Activated T-cell treated with anti-CD3 and anti-CD28 coated beads, Interleukin-2, amount 50 U/mL, for 24 hours (primary cell): ENCODE data around the gene PLD4.
"Not testable (repeated sequence)": the region's sequence is repeated elsewhere in the genome, so short reads cannot be mapped to it uniquely, and the experiment has no call there.

Experiments
- DNase-seq: peaks from one replicate; pipeline ENCODE4 v3.0.0-alpha.2; 2020
- H3K27ac Mint-ChIP-seq: 2 replicates; pipeline ENCODE4 v1.8.0; 2020; ENCODE audit warnings: mild to moderate bottlenecking, mixed read lengths
- H3K27me3 Mint-ChIP-seq: 2 replicates; pipeline ENCODE4 v1.8.0; 2020; ENCODE audit warnings: mixed read lengths
- H3K36me3 Mint-ChIP-seq: 2 replicates; pipeline ENCODE4 v1.8.0; 2020; ENCODE audit warnings: low read depth, mixed read lengths
- H3K4me1 Mint-ChIP-seq: 2 replicates; pipeline ENCODE4 v1.8.0; 2020; ENCODE audit warnings: low read depth, mixed read lengths
- H3K4me3 Mint-ChIP-seq: 2 replicates; pipeline ENCODE4 v1.8.0; 2020; ENCODE audit warnings: mild to moderate bottlenecking, moderate library complexity, mixed read lengths
- H3K9me3 Mint-ChIP-seq: 2 replicates; pipeline ENCODE4 v1.8.0; 2020; ENCODE audit warnings: mixed read lengths

The PLD4 gene

DNA sequence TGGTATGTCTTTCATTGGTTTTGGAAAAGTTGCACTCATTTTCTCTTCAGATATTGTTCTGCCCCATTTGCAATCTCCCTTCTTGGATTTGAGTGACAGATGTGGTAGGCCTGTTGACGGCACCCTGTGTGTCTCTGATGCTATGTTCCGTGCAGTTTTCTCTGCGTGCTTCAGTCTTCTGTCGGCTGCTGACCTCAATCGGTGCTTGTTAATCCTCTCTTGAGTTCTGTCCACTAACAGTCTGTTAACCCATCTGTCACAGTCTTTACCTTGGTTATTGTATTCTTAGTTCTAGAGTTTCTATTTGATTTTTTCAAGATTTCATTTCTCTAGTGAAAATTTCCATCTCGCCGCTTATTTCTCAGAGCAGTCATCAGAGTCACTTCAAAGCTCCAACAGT lies 20.7 kb upstream of the PLD4 start:
- Mint-ChIP-seq H3K4me1 (no peaks in the 10 kb centered on the region), H3K27me3 (peaks cover 22% of the 10 kb centered on the region), H3K27ac (no peak overlapping the region), H3K4me3 (no peak overlapping the region), H3K36me3 (no peaks in the 10 kb centered on the region), H3K9me3 (no peaks in the 10 kb centered on the region)
- no peak for DNase-seq

DNA sequence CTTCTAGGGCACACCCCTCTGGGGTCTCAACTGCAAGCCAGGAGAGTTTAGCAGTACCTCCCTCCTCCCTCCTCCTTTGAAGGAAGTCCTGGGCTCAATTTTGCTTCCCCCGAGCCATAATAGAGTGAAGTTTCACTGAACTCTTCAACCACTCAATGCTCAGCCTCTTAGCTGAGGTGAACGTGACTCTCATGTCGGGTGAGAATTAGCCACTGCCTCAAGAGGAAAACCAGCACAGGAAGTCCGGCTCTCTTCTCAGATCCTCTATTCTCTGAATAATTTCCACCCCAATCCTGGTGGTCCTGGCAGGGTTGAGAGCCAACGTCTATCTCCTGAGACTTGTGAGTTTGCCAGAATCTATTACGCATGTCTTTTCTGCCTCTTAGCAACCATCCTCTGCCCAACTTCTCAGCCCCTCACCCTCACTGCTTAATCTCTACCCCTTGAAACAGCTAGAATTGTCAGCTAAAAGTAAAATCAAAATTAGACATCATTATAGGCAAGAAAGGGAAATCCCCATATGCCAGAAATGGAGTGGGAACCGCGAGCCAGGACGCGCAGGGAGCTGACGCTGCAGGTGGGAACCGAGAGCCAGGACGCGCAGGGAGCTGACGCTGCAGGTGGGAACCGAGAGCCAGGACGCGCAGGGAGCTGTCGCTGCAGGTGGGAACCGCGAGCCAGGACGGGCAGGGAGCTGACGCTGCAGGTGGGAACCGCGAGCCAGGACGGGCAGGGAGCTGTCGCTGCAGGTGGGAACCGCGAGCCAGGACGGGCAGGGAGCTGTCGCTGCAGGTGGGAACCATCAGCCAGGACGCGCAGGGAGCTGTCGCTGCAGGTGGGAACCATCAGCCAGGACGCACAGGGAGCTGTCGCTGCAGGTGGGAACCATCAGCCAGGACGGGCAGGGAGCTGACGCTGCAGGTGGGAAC lies 19.8 kb upstream of the PLD4 start:
- not testable (repeated sequence) for H3K4me3 Mint-ChIP-seq, H3K9me3 Mint-ChIP-seq, DNase-seq, H3K4me1 Mint-ChIP-seq, H3K27ac Mint-ChIP-seq, H3K36me3 Mint-ChIP-seq
- H3K27me3 Mint-ChIP-seq = peaks cover 24% of the 10 kb centered on the region

DNA sequence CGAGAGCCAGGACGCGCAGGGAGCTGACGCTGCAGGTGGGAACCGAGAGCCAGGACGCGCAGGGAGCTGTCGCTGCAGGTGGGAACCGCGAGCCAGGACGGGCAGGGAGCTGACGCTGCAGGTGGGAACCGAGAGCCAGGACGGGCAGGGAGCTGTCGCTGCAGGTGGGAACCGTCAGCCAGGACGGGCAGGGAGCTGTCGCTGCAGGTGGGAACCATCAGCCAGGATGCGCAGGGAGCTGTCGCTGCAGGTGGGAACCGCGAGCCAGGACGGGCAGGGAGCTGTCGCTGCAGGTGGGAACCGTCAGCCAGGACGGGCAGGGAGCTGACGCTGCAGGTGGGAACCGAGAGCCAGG lies 19.1 kb upstream of the PLD4 start:
- not testable (repeated sequence) for H3K9me3 Mint-ChIP-seq, H3K27ac Mint-ChIP-seq, H3K4me3 Mint-ChIP-seq, H3K4me1 Mint-ChIP-seq, DNase-seq, H3K36me3 Mint-ChIP-seq
- peaks cover 29% of the 10 kb centered on the region for H3K27me3 Mint-ChIP-seq

DNA sequence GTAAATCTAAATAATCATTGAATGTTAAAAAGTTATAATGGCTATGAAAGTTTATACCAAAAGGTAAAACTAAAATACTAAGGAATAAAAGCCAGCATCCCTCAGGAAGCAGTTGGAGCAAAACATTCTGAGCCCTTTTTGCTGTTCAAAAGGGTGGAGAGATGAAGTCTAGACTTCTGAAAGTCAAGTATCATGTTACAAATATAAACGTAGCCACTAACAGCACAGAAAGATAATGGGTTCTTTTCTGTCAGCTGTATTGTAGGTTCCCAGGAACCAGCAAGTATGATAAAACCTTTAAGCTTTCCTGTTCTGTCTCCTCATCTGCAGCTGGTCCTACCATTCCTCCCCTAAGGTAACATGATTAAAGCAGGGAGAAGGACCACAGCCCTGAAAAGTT lies 16.4 kb upstream of the PLD4 start:
- H3K27me3 Mint-ChIP-seq = peaks cover 44% of the 10 kb centered on the region
- H3K4me3 Mint-ChIP-seq = no peak overlapping the region
- H3K36me3 Mint-ChIP-seq = no peaks in the 10 kb centered on the region
- H3K4me1 Mint-ChIP-seq = no peaks in the 10 kb centered on the region
- no peak for DNase-seq
- peaks cover 9% of the 10 kb centered on the region for H3K9me3 Mint-ChIP-seq
- no peak overlapping the region for H3K27ac Mint-ChIP-seq

DNA sequence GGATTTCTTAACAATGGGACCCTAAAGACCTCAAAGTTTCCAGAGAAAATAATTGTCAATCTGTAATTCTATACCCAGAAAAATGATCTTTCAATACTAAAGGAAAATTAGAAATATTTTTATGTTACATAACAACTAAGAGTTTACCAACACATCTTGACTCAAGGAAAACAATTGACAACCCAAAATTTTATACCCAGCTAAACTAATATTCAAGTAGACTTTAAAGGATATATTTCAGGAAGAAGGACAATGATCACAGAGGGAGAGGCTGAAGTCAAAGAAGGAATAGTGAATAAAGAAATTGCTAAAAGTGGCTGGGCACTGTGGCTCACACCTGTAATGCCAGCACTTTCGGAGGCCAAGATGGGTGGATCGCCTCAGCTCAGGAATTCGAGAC lies 12.6 kb upstream of the PLD4 start:
- peaks cover 9% of the 10 kb centered on the region for H3K9me3 Mint-ChIP-seq
- DNase-seq = no peak
- H3K36me3 Mint-ChIP-seq = no peaks in the 10 kb centered on the region
- H3K4me3 Mint-ChIP-seq = no peak overlapping the region
- no peaks in the 10 kb centered on the region for H3K4me1 Mint-ChIP-seq
- H3K27ac Mint-ChIP-seq = no peak overlapping the region
- H3K27me3 Mint-ChIP-seq = peaks cover 34% of the 10 kb centered on the region

DNA sequence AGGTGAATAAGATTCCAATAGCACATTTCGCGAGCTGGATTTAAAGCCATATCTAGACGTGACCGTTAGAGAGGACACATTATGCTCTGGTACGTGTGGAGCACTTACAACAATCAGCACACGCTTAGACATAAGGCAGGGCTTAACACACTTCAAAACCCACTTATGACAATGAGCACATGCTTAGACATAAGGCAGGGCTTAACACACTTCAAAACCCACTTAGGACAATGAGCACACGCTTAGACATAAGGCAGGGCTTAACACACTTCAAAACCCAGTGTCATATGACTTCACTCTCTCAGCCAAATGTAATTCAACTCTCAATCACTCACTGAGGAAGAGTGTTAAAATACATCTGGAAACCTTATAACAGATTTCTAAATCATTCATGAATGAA lies 11.2 kb upstream of the PLD4 start:
- H3K4me3 Mint-ChIP-seq = no peak overlapping the region
- H3K27me3 Mint-ChIP-seq = peaks cover 28% of the 10 kb centered on the region
- no peak for DNase-seq
- peaks cover 9% of the 10 kb centered on the region for H3K9me3 Mint-ChIP-seq
- H3K27ac Mint-ChIP-seq = no peak overlapping the region
- H3K4me1 Mint-ChIP-seq = no peaks in the 10 kb centered on the region
- no peaks in the 10 kb centered on the region for H3K36me3 Mint-ChIP-seq

DNA sequence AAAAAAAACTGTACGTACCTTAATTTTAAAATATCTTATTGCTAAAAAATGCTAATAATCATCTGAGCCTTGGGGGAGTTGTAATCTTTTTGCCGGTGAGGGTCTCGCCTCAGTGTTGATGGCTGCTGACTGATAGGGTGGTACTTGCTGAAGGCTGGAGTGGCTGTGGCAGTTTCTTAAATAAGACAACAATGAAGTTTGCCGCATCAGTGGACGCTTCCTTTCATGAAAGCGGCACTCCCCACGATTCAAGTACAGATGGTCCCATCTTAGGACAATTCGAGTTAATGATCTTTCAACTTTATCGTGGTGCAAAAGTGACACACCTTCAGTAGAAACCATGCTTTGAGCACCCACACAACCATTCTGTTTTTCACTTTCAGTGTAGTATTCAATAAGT lies 7.6 kb upstream of the PLD4 start:
- Mint-ChIP-seq H3K4me3 (no peak overlapping the region), H3K9me3 (peaks cover under 1% of the 10 kb centered on the region), H3K27me3 (peaks cover 11% of the 10 kb centered on the region), H3K27ac (no peak overlapping the region), H3K4me1 (no peaks in the 10 kb centered on the region), H3K36me3 (no peaks in the 10 kb centered on the region)
- no peak for DNase-seq

DNA sequence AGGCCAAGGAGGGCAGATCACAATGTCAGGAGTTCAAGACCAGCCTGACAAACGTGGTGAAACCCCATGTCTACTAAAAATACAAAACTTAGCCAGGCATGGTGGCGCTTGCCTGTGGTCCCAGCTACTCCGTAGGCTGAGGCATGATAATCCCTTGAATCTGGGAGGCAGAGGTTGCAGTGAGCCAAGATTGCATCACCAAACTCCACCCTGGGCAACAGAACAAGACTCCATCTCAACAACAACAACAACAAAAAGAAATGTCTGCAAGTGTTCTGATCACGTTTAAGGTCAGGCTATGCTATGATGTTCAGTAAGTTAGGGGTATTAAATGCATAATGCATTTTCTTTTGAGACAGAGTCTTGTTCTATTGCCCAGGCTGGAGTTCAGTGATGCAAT lies 6.7 kb upstream of the PLD4 start:
- no peak for DNase-seq
- Mint-ChIP-seq H3K4me3 (no peak overlapping the region), H3K36me3 (no peaks in the 10 kb centered on the region), H3K9me3 (no peaks in the 10 kb centered on the region), H3K27ac (no peak overlapping the region), H3K4me1 (no peaks in the 10 kb centered on the region), H3K27me3 (peaks cover 9% of the 10 kb centered on the region)

DNA sequence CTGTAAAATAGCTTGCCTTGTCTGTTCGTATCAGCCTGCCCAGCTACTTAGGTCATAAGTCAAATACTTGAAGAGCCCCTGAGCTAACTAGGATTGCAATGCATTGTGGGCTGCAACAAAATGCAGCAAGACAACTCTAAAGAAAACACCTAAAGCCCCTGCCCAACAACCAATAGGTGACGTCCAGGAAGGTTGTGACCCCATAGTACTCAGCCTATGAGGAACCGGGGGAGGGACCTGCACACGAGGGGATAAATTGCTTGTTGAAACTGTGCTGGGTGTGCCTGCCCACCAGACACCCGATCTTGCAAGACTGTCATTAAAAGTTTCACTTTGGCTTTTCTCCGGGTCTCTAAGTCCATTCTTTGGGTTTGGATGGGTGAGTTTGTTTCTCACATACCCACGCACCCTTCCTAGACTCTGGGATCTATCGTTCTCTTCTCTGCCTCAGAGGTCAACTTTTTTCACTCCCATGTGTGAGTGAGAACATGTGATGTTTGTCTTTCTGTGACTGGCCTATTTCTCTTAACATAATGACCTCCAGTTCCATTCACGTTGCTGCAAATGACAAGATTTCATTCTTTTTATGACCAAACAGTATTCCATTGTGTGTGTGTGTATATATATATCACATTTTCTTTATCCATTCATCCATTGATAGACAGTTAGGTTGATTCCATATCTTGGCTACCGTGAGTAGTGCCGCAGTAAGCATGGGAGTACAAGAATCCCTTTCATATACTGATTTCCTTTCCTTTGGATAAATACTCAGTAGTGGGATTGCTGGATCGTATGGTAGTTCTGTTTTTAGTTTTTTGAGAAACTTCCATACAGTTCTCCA lies 5.3 kb upstream of the PLD4 start:
- H3K9me3 Mint-ChIP-seq, H3K4me3 Mint-ChIP-seq, H3K4me1 Mint-ChIP-seq, H3K27me3 Mint-ChIP-seq, H3K36me3 Mint-ChIP-seq, DNase-seq, H3K27ac Mint-ChIP-seq: not testable (repeated sequence)

DNA sequence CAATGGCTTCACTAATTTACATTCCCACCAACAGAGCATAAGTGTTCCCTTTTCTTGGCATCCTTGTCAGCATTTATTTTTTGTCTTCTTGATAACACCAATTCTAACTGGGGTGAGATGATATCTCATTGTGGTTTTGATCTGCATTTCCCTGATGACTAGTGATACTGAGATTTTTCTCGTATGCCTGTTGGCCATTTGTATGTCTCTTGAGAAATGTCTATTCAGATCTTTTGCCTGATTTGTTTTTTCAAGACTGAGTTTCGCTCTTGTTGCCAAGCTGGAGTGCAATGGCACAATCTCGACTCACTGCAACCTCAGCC lies 4.7 kb upstream of the PLD4 start:
- H3K9me3 Mint-ChIP-seq = no peaks in the 10 kb centered on the region
- no peak for DNase-seq
- no peak overlapping the region for H3K4me3 Mint-ChIP-seq
- H3K27ac Mint-ChIP-seq = no peak overlapping the region
- H3K36me3 Mint-ChIP-seq = no peaks in the 10 kb centered on the region
- no peaks in the 10 kb centered on the region for H3K4me1 Mint-ChIP-seq
- H3K27me3 Mint-ChIP-seq = peaks cover 4% of the 10 kb centered on the region

DNA sequence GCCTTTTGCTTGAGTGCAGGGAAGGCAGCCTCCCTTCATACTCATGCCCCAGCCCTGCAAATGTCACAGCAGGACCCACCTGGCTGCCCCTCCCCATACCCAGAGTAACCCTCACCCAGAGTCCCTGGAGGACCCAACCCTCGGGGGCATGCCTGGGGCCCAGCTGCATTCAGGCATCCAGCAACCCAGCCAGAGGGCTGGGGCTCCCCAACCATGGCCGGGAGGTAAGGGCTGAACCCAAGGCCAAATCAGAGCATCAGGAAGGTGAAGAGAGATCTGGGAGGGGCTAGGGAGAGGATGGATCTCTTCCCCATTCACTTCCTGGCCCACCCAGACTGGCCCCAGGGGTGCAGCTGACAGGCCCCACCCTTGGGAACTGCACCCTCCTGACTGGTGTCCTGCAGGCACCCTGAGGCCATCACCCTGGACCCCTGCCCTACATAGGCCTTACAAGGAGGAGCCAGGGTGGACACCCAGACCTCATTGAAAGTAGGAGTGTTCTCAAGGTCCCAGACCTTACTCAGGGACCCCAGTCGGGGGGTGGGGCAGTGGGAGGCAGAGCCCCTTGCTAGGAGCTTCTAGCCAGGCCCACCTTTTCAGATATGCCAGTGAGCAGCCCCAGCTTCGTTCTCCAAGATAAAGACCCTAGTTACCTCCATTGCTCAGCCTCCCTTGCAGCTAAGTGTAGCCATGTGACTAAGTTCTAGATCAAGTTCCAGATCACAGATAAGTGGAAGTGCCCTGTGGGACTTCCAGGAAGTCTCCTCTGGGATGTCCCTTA lies 849 bp upstream of the PLD4 start:
- peaks cover 6% of the 10 kb centered on the region for H3K4me1 Mint-ChIP-seq
- DNase-seq = no peak
- H3K27ac Mint-ChIP-seq = no peak overlapping the region
- H3K9me3 Mint-ChIP-seq = no peaks in the 10 kb centered on the region
- no peaks in the 10 kb centered on the region for H3K36me3 Mint-ChIP-seq
- no peak overlapping the region for H3K4me3 Mint-ChIP-seq
- H3K27me3 Mint-ChIP-seq = peaks cover 16% of the 10 kb centered on the region

DNA sequence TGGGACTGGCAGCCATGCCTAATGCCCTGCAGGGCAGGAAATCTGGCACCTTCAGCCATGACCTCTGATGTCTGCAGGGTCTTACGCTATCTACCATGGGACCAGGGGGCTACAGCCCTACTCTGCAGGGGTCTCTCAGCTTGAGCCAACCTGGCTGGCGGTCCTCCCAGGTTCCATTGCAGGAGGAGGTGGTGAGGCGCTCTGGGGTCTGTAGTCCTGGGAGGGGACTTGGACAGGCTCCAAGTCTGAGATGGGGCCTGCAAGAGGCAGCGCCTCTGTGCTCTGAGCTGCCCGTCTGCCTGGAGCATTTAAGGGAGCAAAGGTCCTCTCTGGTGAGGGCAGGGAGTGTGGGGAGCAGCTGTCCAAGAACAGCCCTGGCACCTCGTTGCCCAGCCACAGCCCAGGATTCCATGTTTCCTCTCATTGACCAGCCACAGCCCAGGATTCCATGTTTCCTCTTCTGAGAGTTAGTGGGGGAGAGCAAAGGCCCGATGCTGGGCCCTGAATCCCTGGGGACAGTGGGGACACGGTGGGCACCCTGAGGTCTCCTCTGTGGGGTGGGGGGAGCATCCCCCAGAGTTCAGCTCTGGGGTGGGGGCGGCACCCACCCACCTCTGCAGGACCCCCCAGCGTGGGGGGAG lies 655 bp downstream of the PLD4 start:
- Mint-ChIP-seq H3K4me1 (peaks cover 6% of the 10 kb centered on the region), H3K27me3 (peaks cover 21% of the 10 kb centered on the region), H3K9me3 (no peaks in the 10 kb centered on the region), H3K4me3 (no peak overlapping the region), H3K36me3 (no peaks in the 10 kb centered on the region), H3K27ac (no peak overlapping the region)
- DNase-seq = peak; percentile 23

DNA sequence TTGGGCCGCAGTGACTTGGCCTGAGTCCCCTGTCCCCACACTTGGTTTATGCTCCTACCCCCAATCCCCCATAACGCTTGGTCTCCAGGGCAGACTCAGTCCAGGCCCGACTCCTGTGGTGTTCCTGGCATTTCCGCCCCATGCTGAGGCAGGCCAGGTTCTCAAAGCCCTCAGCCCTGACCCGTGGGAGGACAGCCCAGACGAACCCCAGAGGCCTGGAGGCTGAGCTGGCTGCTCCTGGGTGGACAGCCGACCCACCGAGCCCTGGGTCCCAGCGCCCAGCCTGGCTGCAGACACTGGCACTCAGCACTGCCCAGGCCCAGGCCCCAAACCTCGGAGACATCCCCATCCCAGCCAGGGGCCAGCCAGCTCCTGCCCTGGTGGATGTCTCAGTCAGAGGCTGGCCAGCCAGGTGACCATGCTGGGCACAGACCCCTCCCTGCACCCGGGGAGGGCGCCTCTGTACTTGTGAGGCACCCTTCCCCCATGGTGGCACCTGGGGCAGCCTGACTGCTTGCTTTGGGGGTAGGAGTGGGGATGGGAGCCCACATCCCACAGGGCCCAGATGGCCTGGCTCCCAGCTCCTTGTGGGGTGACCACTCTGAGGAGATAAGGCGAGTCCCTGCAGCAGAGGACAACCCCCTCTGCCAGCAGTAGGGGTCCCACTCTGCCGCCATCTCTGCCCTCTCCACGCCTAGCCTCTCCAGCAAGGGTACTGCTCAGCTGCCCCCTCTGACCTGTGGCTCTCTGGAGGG lies 1.4 kb downstream of the PLD4 start:
- Mint-ChIP-seq H3K4me3 (no peak overlapping the region), H3K27me3 (peaks cover 21% of the 10 kb centered on the region), H3K4me1 (peaks cover 6% of the 10 kb centered on the region), H3K27ac (no peak overlapping the region), H3K9me3 (no peaks in the 10 kb centered on the region), H3K36me3 (no peaks in the 10 kb centered on the region)
- no peak for DNase-seq
